Progenitor cell of endocrine pancreas (in vitro differentiated cells): ENCODE data around the gene WASF2. TPM values are rescaled to one million over a fixed set of nuclear protein-coding genes. Genes with fewer than 3 reads are reported as not detected.

Experiments used
- DNase-seq: peaks from one replicate; pipeline ENCODE4 v3.0.0; 2021; ENCODE audit warnings: low spot score; ENCODE audit not compliant: unreplicated experiment
- H3K27ac Mint-ChIP-seq: 2 replicates; pipeline ENCODE4 v1.8.0; 2021; ENCODE audit warnings: mild to moderate bottlenecking, moderate library complexity, mixed read lengths
- H3K27me3 Mint-ChIP-seq: 2 replicates; pipeline ENCODE4 v1.8.0; 2021; ENCODE audit warnings: mixed read lengths
- H3K36me3 Mint-ChIP-seq: 2 replicates; pipeline ENCODE4 v1.8.0; 2022; ENCODE audit warnings: mixed read lengths; ENCODE audit not compliant: insufficient read depth
- H3K4me1 Mint-ChIP-seq: 2 replicates; pipeline ENCODE4 v1.8.0; 2021; ENCODE audit warnings: low read depth, mixed read lengths
- H3K4me3 Mint-ChIP-seq: 2 replicates; pipeline ENCODE4 v1.8.0; 2021; ENCODE audit warnings: low read depth, mild to moderate bottlenecking, moderate library complexity, mixed read lengths
- H3K9me3 Mint-ChIP-seq: 2 replicates; pipeline ENCODE4 v1.8.0; 2021; ENCODE audit warnings: low read depth, mixed read lengths
- total RNA-seq: library from RNA; stranded (reverse); gene quantifications from 2 replicates; pipeline ENCODE4 v1.2.1, GENCODE V29; 2021
- TF ChIP-seq, protein P1 (sequence below): fragments of 200-600 bp; sonication (generic); IDR thresholded peaks from one replicate; pipeline ENCODE4 v1.5.0; 2021; ENCODE audit warnings: antibody characterized with exemption, mild to moderate bottlenecking; ENCODE audit not compliant: unreplicated experiment

The WASF2 gene
- total RNA-seq, 1 donor from 2014 or later: 76.9 TPM

- TF ChIP-seq, protein P1, sequence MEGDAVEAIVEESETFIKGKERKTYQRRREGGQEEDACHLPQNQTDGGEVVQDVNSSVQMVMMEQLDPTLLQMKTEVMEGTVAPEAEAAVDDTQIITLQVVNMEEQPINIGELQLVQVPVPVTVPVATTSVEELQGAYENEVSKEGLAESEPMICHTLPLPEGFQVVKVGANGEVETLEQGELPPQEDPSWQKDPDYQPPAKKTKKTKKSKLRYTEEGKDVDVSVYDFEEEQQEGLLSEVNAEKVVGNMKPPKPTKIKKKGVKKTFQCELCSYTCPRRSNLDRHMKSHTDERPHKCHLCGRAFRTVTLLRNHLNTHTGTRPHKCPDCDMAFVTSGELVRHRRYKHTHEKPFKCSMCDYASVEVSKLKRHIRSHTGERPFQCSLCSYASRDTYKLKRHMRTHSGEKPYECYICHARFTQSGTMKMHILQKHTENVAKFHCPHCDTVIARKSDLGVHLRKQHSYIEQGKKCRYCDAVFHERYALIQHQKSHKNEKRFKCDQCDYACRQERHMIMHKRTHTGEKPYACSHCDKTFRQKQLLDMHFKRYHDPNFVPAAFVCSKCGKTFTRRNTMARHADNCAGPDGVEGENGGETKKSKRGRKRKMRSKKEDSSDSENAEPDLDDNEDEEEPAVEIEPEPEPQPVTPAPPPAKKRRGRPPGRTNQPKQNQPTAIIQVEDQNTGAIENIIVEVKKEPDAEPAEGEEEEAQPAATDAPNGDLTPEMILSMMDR: no peak
- Mint-ChIP-seq H3K4me3 (no peak overlapping the region), H3K27ac (no peak overlapping the region), H3K4me1 (peaks cover 37% of the 10 kb centered on the region), H3K9me3 (no peaks in the 10 kb centered on the region), H3K36me3 (no peaks in the 10 kb centered on the region), H3K27me3 (no peaks in the 10 kb centered on the region)
- DNase-seq: no peak
Measured at GRCh38 chr1:27519331-27520258, 29.6 kb upstream of the WASF2 start.

- H3K9me3 Mint-ChIP-seq: no peaks in the 10 kb centered on the region
- H3K27me3 Mint-ChIP-seq: no peaks in the 10 kb centered on the region
- no peak overlapping the region for H3K4me3 Mint-ChIP-seq
- peak overlapping the region; percentile 58 for H3K27ac Mint-ChIP-seq
- TF ChIP-seq, protein P1: no peak
- no peak for DNase-seq
- H3K4me1 Mint-ChIP-seq: peaks cover 32% of the 10 kb centered on the region
- no peaks in the 10 kb centered on the region for H3K36me3 Mint-ChIP-seq
Measured at GRCh38 chr1:27518808-27519207, 28.8 kb upstream of the WASF2 start.

DNA sequence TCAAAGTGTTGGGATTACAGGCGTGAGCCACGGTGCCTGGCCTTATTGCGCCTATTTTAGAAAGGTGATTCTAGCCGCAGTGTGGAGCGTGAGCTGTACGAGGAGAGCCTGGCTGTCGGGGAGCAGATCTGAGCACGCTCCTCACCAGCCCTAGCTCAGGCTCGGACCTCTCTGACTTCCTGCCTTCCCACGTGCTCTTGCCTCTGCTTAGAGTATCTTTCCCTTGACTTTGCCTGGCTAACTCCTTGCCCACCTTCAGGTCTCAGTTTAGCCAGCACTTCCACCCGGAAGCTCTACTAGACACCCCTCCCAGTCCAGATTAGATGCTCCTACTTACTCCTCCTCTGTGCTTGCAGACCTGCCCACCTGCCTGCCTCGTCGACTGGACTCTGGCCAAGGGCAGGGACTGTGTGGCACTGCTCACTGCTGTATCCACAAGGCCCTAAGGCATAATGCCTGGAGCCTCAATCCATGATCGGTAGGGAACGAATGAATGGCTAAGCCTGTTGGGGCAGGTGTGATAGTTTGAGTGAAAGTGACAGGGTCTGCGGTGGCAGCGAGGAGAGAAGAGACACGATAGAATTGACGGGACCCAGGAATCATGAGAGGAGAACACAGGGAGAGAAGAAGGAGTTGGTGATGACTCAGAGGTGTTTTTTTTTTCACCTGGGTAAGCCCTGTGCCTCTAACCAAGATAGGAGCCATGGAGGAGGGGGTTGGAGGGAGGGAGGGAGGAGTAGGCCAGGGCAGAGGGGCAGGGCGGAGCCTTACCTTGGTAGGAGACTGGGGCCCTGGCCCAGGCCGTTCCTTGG lies 28.1 kb upstream of the WASF2 start:
- Mint-ChIP-seq H3K4me3 (no peak overlapping the region), H3K27ac (no peak overlapping the region), H3K36me3 (no peaks in the 10 kb centered on the region), H3K9me3 (no peaks in the 10 kb centered on the region), H3K4me1 (peaks cover 28% of the 10 kb centered on the region), H3K27me3 (no peaks in the 10 kb centered on the region)
- no peak for DNase-seq
- TF ChIP-seq, protein P1: no peak

DNA sequence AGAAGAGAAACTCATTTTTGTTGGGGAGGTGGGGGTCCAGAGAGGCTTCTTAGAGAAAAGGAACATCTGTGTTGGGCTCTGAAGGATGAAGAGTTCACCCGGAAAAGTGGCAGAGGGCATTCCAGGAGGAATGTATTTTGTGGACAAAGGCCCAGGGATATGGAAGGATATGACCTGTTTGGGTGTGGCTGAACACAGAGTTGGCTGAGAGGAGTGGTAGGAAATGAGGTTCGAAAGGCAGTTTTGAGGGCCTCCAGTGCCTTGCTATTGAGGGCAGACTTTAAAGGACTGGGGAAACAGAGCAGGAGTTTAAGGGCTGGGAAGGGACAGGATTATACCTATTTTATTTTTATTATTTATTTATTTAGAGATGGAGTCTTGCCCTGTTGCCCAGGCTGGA lies 27.3 kb upstream of the WASF2 start:
- no peaks in the 10 kb centered on the region for H3K9me3 Mint-ChIP-seq
- H3K27ac Mint-ChIP-seq: peak overlapping the region; percentile 26
- H3K27me3 Mint-ChIP-seq: no peaks in the 10 kb centered on the region
- TF ChIP-seq, protein P1: no peak
- DNase-seq: no peak
- H3K4me1 Mint-ChIP-seq: peaks cover 21% of the 10 kb centered on the region
- no peak overlapping the region for H3K4me3 Mint-ChIP-seq
- H3K36me3 Mint-ChIP-seq: no peaks in the 10 kb centered on the region

DNA sequence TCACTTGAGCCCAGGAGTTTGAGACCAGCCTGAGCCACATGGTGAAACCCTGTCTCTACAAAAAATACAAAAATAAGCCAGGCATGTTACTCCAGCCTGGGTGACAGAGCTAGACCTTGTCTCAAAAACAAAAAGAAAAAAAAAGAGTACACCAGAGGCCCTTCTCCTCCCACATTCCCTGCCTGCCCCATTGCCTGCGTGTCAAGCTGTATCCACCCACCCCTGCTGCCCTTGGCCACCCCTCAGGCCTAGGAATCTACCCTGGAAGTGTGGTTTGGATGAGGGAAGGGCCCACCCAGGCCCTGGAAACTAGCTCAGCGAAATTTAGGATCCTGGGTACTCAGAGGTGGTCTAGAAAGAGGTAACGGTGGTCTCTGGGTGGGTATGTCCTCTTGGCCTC lies 25.7 kb upstream of the WASF2 start:
- no peak overlapping the region for H3K4me3 Mint-ChIP-seq
- H3K27ac Mint-ChIP-seq: no peak overlapping the region
- no peaks in the 10 kb centered on the region for H3K27me3 Mint-ChIP-seq
- H3K4me1 Mint-ChIP-seq: peaks cover 15% of the 10 kb centered on the region
- H3K9me3 Mint-ChIP-seq: no peaks in the 10 kb centered on the region
- DNase-seq: no peak
- no peaks in the 10 kb centered on the region for H3K36me3 Mint-ChIP-seq
- TF ChIP-seq, protein P1: no peak
